GM23338 (cell line): ENCODE results near the gene TBX2. TPM values are rescaled to one million over a fixed set of nuclear protein-coding genes. Genes with fewer than 3 reads are reported as not detected.

ENCODE experiments used
- ATAC-seq: fragments of 200-7000 bp; cut with Tn5 transposase; 3 replicates; pipeline ENCODE4 v1.9.1; 2020
- DNase-seq: peaks from one replicate; pipeline ENCODE4 v3.0.0-alpha.2; 2015; ENCODE audit warnings: low spot score
- H2AFZ ChIP-seq: fragments of 200-600 bp; sonication (generic); 2 replicates; pipeline ENCODE4 v1.8.0; 2016; ENCODE audit warnings: antibody characterized with exemption, mild to moderate bottlenecking, moderate library complexity
- H3F3A ChIP-seq: fragments of 200-600 bp; sonication (generic); replicated peaks from 2 replicates; pipeline ENCODE4 v1.8.0; 2017; ENCODE audit warnings: antibody characterized with exemption, mixed run types, low read depth
- H3K27ac ChIP-seq: fragments of 200-600 bp; sonication (generic); 2 replicates; pipeline ENCODE4 v1.6.1; 2016; ENCODE audit warnings: low read depth
- H3K27me3 ChIP-seq: fragments of 200-600 bp; sonication (generic); 2 replicates; pipeline ENCODE4 v1.8.0; 2016; ENCODE audit warnings: mild to moderate bottlenecking, mixed run types, moderate library complexity; ENCODE audit not compliant: insufficient read depth
- H3K36me3 ChIP-seq: fragments of 200-600 bp; sonication (generic); 2 replicates; pipeline ENCODE4 v1.8.0; 2016; ENCODE audit warnings: mild to moderate bottlenecking; ENCODE audit not compliant: insufficient read depth
- H3K4me1 ChIP-seq: fragments of 200-600 bp; sonication (generic); 2 replicates; pipeline ENCODE4 v1.8.0; 2016; ENCODE audit warnings: mild to moderate bottlenecking, moderate library complexity; ENCODE audit not compliant: insufficient read depth
- H3K4me2 ChIP-seq: fragments of 200-600 bp; sonication (generic); 2 replicates; pipeline ENCODE4 v1.7.1; 2017; ENCODE audit warnings: mixed run types
- H3K4me3 ChIP-seq: fragments of 200-600 bp; sonication (generic); 2 replicates; pipeline ENCODE4 v1.6.1; 2016; ENCODE audit warnings: mixed run types
- H3K79me2 ChIP-seq: fragments of 200-600 bp; sonication (generic); replicated peaks from 2 replicates; pipeline ENCODE4 v1.8.0; 2017; ENCODE audit warnings: mild to moderate bottlenecking; ENCODE audit not compliant: insufficient read depth
- H3K9me2 ChIP-seq: fragments of 200-600 bp; sonication (generic); 2 replicates; pipeline ENCODE4 v1.8.0; 2017; ENCODE audit not compliant: insufficient read depth
- H4K20me1 ChIP-seq: fragments of 200-600 bp; sonication (generic); replicated peaks from 2 replicates; pipeline ENCODE4 v1.8.0; 2017; ENCODE audit warnings: mild to moderate bottlenecking; ENCODE audit not compliant: insufficient read depth
- H3K27ac Mint-ChIP-seq: 2 replicates; pipeline ENCODE4 v1.8.0; 2020; ENCODE audit warnings: inconsistent platforms, mild to moderate bottlenecking, moderate library complexity, mixed read lengths
- H3K27me3 Mint-ChIP-seq: 3 replicates; pipeline ENCODE4 v1.8.0; 2022; ENCODE audit warnings: low read depth, mild to moderate bottlenecking, moderate library complexity, mixed read lengths, inconsistent platforms; ENCODE audit not compliant: insufficient read depth, poor library complexity
- H3K36me3 Mint-ChIP-seq: 3 replicates; pipeline ENCODE4 v1.8.0; 2021; ENCODE audit warnings: low read depth, mild to moderate bottlenecking, inconsistent platforms, moderate library complexity, mixed read lengths
- H3K4me1 Mint-ChIP-seq: 3 replicates; pipeline ENCODE4 v1.8.0; 2020; ENCODE audit warnings: mild to moderate bottlenecking, inconsistent platforms, mixed read lengths
- H3K4me3 Mint-ChIP-seq: 3 replicates; pipeline ENCODE4 v1.8.0; 2021; ENCODE audit warnings: moderate library complexity, mild to moderate bottlenecking, inconsistent platforms, mixed read lengths
- H3K9me3 Mint-ChIP-seq: 3 replicates; pipeline ENCODE4 v1.8.0; 2020; ENCODE audit warnings: moderate library complexity, mild to moderate bottlenecking, inconsistent platforms, mixed read lengths
- CREB1 ChIP-seq: fragments of 250-450 bp; sonication (Bioruptor Pico); IDR thresholded peaks from 2 replicates; pipeline ENCODE4 v1.5.0; 2020; ENCODE audit warnings: low read depth, mild to moderate bottlenecking, moderate library complexity
- EZH2 ChIP-seq: fragments of 200-600 bp; sonication (generic); IDR thresholded peaks from one replicate; pipeline ENCODE4 v1.8.0; 2017; ENCODE audit warnings: antibody characterized with exemption, mild to moderate bottlenecking, low read depth; ENCODE audit not compliant: unreplicated experiment
- EZH2phosphoT487 ChIP-seq: fragments of 200-600 bp; sonication (generic); IDR thresholded peaks from one replicate; pipeline ENCODE4 v1.8.1; 2018; ENCODE audit warnings: antibody characterized with exemption; ENCODE audit not compliant: unreplicated experiment
- JUNB ChIP-seq: IDR thresholded peaks from one replicate; pipeline ENCODE4 v1.6.1; 2016; ENCODE audit warnings: antibody characterized with exemption; ENCODE audit not compliant: unreplicated experiment
- NANOG ChIP-seq: IDR thresholded peaks from 2 replicates; pipeline ENCODE4 v1.6.1; 2016; ENCODE audit warnings: antibody characterized with exemption, borderline replicate concordance
- POLR2AphosphoS5 ChIP-seq: IDR thresholded peaks from 2 replicates; pipeline ENCODE4 v1.6.1; 2016; ENCODE audit warnings: antibody characterized with exemption, low read depth
- REST ChIP-seq: IDR thresholded peaks from one replicate; pipeline ENCODE4 v1.6.1; 2018; ENCODE audit warnings: antibody characterized with exemption; ENCODE audit not compliant: unreplicated experiment
- STAT1 ChIP-seq: IDR thresholded peaks from one replicate; pipeline ENCODE4 v1.6.1; 2016; ENCODE audit warnings: antibody characterized with exemption; ENCODE audit not compliant: unreplicated experiment
- ZNF114 ChIP-seq: fragments of 250-450 bp; sonication (Bioruptor Pico); IDR thresholded peaks from 2 replicates; pipeline ENCODE4 v1.5.0; 2020; ENCODE audit warnings: mild to moderate bottlenecking, moderate library complexity
- ZNF331 ChIP-seq: fragments of 250-450 bp; sonication (Bioruptor Pico); IDR thresholded peaks from 2 replicates; pipeline ENCODE4 v1.5.0; 2020; ENCODE audit warnings: low read depth, mild to moderate bottlenecking, moderate library complexity
- ZNF462 ChIP-seq: fragments of 250-450 bp; sonication (Bioruptor Pico); IDR thresholded peaks from 2 replicates; pipeline ENCODE4 v1.5.0; 2020; ENCODE audit warnings: mild to moderate bottlenecking, moderate library complexity
- polyA plus RNA-seq: library from polyadenylated mRNA; unstranded; fragments of >200 nt; fragmentation: Nextera tagmentation; extraction: Ambion mirVana; gene quantifications from 2 replicates; pipeline ENCODE4 v1.2.1, GENCODE V29; 2016
- total RNA-seq: library from RNA; depleted of rRNA; stranded (reverse); fragments of >200 nt; shearing (Covaris generic); gene quantifications from 2 replicates; pipeline ENCODE4 v1.2.3, GENCODE V29; 2014
- TF ChIP-seq, protein P1 (sequence below): IDR thresholded peaks from 2 replicates; pipeline ENCODE4 v1.6.1; 2016; ENCODE audit warnings: antibody characterized with exemption
- TF ChIP-seq, protein P2 (sequence below), 2 experiments: fragments of 200-600 bp in 1 of 2; sonication (generic) in 1 of 2; conservative IDR thresholded peaks; 2 replicates each; pipeline versions ENCODE4 v1.5.1 to v1.6.1; 2016 to 2017; ENCODE audit warnings: antibody characterized with exemption in 2 of 2, low read depth in 2 of 2, mild to moderate bottlenecking in 2 of 2, moderate library complexity in 1 of 2

TBX2 gene
- total and polyA plus RNA-seq, 2 experiments from 2014 or later = not detected

DNA sequence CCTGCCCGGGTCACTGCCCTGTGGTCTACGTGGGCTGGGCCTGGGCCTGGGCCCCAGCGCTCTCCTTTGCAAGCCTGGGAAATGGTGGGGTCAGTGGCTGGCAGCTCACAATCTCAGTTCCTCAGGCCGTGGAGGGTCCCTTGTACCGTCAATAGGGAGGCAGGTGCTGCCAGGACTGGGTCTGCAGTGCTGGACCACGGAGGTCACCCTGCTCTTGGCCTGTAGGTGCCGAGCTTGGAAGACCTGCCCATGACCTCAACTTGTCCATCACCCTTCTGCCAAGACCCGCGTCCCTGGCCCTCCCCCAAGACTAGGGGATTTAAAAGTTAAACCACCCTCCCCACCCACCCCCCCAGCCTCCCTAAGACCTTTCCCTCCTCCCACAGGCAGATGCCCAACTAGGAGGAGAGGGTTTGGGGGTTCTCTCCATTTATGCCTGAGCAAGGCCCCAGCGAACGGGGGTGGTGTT lies 2.5 kb downstream of the TBX2 start:
- TF ChIP-seq, protein P1, sequence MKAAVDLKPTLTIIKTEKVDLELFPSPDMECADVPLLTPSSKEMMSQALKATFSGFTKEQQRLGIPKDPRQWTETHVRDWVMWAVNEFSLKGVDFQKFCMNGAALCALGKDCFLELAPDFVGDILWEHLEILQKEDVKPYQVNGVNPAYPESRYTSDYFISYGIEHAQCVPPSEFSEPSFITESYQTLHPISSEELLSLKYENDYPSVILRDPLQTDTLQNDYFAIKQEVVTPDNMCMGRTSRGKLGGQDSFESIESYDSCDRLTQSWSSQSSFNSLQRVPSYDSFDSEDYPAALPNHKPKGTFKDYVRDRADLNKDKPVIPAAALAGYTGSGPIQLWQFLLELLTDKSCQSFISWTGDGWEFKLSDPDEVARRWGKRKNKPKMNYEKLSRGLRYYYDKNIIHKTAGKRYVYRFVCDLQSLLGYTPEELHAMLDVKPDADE = no peak
- TF ChIP-seq EZH2phosphoT487 (no peak), NANOG (no peak), EZH2 (no peak), REST (no peak), ZNF331 (CRISPR knock-in tag) (no peak), STAT1 (no peak), ZNF114 (no peak), JUNB (no peak), ZNF462 (CRISPR knock-in tag) (no peak), POLR2AphosphoS5 (no peak), CREB1 (no peak)
- TF ChIP-seq, protein P2, sequence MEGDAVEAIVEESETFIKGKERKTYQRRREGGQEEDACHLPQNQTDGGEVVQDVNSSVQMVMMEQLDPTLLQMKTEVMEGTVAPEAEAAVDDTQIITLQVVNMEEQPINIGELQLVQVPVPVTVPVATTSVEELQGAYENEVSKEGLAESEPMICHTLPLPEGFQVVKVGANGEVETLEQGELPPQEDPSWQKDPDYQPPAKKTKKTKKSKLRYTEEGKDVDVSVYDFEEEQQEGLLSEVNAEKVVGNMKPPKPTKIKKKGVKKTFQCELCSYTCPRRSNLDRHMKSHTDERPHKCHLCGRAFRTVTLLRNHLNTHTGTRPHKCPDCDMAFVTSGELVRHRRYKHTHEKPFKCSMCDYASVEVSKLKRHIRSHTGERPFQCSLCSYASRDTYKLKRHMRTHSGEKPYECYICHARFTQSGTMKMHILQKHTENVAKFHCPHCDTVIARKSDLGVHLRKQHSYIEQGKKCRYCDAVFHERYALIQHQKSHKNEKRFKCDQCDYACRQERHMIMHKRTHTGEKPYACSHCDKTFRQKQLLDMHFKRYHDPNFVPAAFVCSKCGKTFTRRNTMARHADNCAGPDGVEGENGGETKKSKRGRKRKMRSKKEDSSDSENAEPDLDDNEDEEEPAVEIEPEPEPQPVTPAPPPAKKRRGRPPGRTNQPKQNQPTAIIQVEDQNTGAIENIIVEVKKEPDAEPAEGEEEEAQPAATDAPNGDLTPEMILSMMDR (conservative IDR thresholded peaks at IDR 0.05; ENCODE audit: low read depth in 2 of 2) = no peak
- Mint-ChIP-seq H3K4me3 (no peak overlapping the region), H3K27ac (no peak overlapping the region), H3K36me3 (peaks cover 3% of the 10 kb centered on the region; the same call in 1 of the 3 replicates), H3K27me3 (peaks cover 92% of the 10 kb centered on the region), H3K9me3 (peaks cover 8% of the 10 kb centered on the region; the same call in 2 of the 3 replicates), H3K4me1 (peaks cover 36% of the 10 kb centered on the region)
- H3K79me2 ChIP-seq = no peaks in the 10 kb centered on the region
- DNase-seq = no peak
- no peak overlapping the region for H3K4me3 ChIP-seq
- H3K27ac ChIP-seq = no peak overlapping the region
- peaks cover 100% of the 10 kb centered on the region for H3K27me3 ChIP-seq
- no peaks in the 10 kb centered on the region for H3K9me2 ChIP-seq
- no peaks in the 10 kb centered on the region for H3K36me3 ChIP-seq
- ATAC-seq = no peak
- peak overlapping the region; percentile 43; the same call in 1 of the 2 replicates for H3K4me2 ChIP-seq
- H4K20me1 ChIP-seq = peaks cover 19% of the 10 kb centered on the region
- H3F3A ChIP-seq = peaks cover 10% of the 10 kb centered on the region; the same call in 1 of the 2 replicates
- H2AFZ ChIP-seq = no peak overlapping the region
- peaks cover 21% of the 10 kb centered on the region; the same call in 1 of the 2 replicates for H3K4me1 ChIP-seq
